Measurements from ENCODE around the gene FGF12.

Gene FGF12

GRCh38 chr3:192545333-192545732, 182.0 kb downstream of the FGF12 start:
- no peak for TF ChIP-seq CTCF (IDR thresholded peaks at IDR 0.05; ENCODE audit: low read depth, low read length)
- no peak overlapping the region for H3K4me3 ChIP-seq (ENCODE audit: low read depth, low read length)

GRCh38 chr3:192543163-192543562, 184.2 kb downstream of the FGF12 start:
- TF ChIP-seq CTCF (IDR thresholded peaks at IDR 0.05; ENCODE audit: low read depth, low read length), result no peak

GRCh38 chr3:192516820-192517219, 210.5 kb downstream of the FGF12 start:
- H3K4me3 ChIP-seq (ENCODE audit: low read depth, low read length), result no peak overlapping the region
- TF ChIP-seq CTCF (IDR thresholded peaks at IDR 0.05; ENCODE audit: low read depth, low read length), result no peak

More at GRCh38 chr3:192543163-192543562, 184.2 kb downstream of the FGF12 start:
- H3K4me3 ChIP-seq (ENCODE audit: low read depth, low read length), result no peak overlapping the region

- no peak overlapping the region for H3K4me3 ChIP-seq (ENCODE audit: low read depth, low read length)
- no peak for TF ChIP-seq CTCF (IDR thresholded peaks at IDR 0.05; ENCODE audit: low read depth, low read length)
These were observed 211.7 kb downstream of the FGF12 start for GRCh38 chr3:192515664-192516045.

GRCh38 chr3:192514754-192515663, 212.3 kb downstream of the FGF12 start:
- no peak overlapping the region for H3K4me3 ChIP-seq (ENCODE audit: low read depth, low read length)
- TF ChIP-seq CTCF (IDR thresholded peaks at IDR 0.05; ENCODE audit: low read depth, low read length), result no peak

- TF ChIP-seq CTCF (IDR thresholded peaks at IDR 0.05; ENCODE audit: low read depth, low read length), result no peak
- H3K4me3 ChIP-seq (ENCODE audit: low read depth, low read length), result no peak overlapping the region
These were observed 213.1 kb downstream of the FGF12 start for GRCh38 chr3:192514081-192514753.

- no peak for TF ChIP-seq CTCF (IDR thresholded peaks at IDR 0.05; ENCODE audit: low read depth, low read length)
- no peak overlapping the region for H3K4me3 ChIP-seq (ENCODE audit: low read depth, low read length)
These were observed 221.6 kb downstream of the FGF12 start for GRCh38 chr3:192505731-192506130.

Measured in WI38 (cell line).